Left forelimb (tissue), 1 donor: ENCODE results near the gene MISP.

Source experiments
- DNase-seq: peaks from one replicate; pipeline ENCODE4 v3.0.0-alpha.2; 2018; ENCODE audit warnings: low spot score

MISP gene

GRCh38 chr19:772730-773436 lies 22.0 kb downstream of the MISP start:
- DNase-seq = no peak

- DNase-seq = no peak
Observed at GRCh38 chr19:776549-776948, 25.6 kb downstream of the MISP start.

GRCh38 chr19:778910-779653 lies 28.2 kb downstream of the MISP start:
- no peak for DNase-seq

- DNase-seq = no peak
Observed at GRCh38 chr19:780935-781334, 30.0 kb downstream of the MISP start.

- DNase-seq = no peak
Observed at GRCh38 chr19:781800-782184, 30.9 kb downstream of the MISP start.

- peak; percentile 58 for DNase-seq
Observed at GRCh38 chr19:782185-782877, 31.4 kb downstream of the MISP start.

GRCh38 chr19:782878-783668 lies 32.2 kb downstream of the MISP start:
- DNase-seq = no peak

- DNase-seq = no peak
Observed at GRCh38 chr19:784541-784940, 33.6 kb downstream of the MISP start.

GRCh38 chr19:787536-787935 lies 36.6 kb downstream of the MISP start:
- no peak for DNase-seq

- no peak for DNase-seq
Observed at GRCh38 chr19:788686-788982, 37.7 kb downstream of the MISP start.

GRCh38 chr19:788983-789700 lies 38.2 kb downstream of the MISP start:
- DNase-seq = no peak

- no peak for DNase-seq
Observed at GRCh38 chr19:789701-790060, 38.8 kb downstream of the MISP start.

- DNase-seq = no peak
Observed at GRCh38 chr19:791007-791566, 40.2 kb downstream of the MISP start.

GRCh38 chr19:791567-792305 lies 40.8 kb downstream of the MISP start:
- DNase-seq = no peak

GRCh38 chr19:792306-792885 lies 41.5 kb downstream of the MISP start:
- DNase-seq = no peak

- no peak for DNase-seq
Observed at GRCh38 chr19:793806-794205, 42.9 kb downstream of the MISP start.

GRCh38 chr19:795073-795611 lies 44.2 kb downstream of the MISP start:
- no peak for DNase-seq

GRCh38 chr19:795691-796581 lies 45.0 kb downstream of the MISP start:
- no peak for DNase-seq
